HL-60 (cell line): ENCODE measurements around the gene CLIC4.

Experiments
- POLR2AphosphoS5 ChIP-seq: IDR thresholded peaks from 2 replicates; pipeline ENCODE4 v1.6.1; 2012; ENCODE audit warnings: low read depth
- SPI1 ChIP-seq: IDR thresholded peaks from 2 replicates; pipeline ENCODE4 v1.6.1; 2012; ENCODE audit warnings: low read depth, mild to moderate bottlenecking, borderline replicate concordance
- TF ChIP-seq, protein P1 (sequence below): IDR thresholded peaks from one replicate; pipeline ENCODE4 v1.5.1; 2011; ENCODE audit warnings: low read length, control low read depth, inconsistent platforms; ENCODE audit not compliant: insufficient read depth
- TF ChIP-seq, protein P2 (sequence below): IDR thresholded peaks from 2 replicates; pipeline ENCODE4 v1.6.1; 2012; ENCODE audit warnings: low read depth; ENCODE audit not compliant: insufficient replicate concordance

DNA sequence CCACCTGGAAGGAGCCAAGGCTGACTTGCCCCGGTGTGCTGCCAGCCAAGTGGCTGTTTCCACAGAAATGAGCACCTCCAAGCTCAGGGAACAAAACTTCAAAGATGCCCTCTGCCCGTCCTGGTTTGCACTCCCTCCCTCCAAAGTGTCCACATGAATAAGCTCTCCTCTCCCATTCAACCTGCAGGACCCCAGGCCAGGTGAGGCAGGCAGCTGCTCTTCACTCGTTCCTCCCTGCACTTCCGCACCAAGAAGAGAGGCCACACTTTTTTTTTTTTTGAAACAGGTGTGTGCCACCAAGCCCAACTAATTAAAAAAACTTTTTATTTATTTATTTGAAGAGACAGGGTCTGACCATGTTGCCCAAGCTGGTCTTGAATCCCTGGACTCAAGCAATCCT is 18.5 kb upstream of the CLIC4 start:
- TF ChIP-seq POLR2AphosphoS5 (no peak), SPI1 (no peak)
- TF ChIP-seq, protein P1, sequence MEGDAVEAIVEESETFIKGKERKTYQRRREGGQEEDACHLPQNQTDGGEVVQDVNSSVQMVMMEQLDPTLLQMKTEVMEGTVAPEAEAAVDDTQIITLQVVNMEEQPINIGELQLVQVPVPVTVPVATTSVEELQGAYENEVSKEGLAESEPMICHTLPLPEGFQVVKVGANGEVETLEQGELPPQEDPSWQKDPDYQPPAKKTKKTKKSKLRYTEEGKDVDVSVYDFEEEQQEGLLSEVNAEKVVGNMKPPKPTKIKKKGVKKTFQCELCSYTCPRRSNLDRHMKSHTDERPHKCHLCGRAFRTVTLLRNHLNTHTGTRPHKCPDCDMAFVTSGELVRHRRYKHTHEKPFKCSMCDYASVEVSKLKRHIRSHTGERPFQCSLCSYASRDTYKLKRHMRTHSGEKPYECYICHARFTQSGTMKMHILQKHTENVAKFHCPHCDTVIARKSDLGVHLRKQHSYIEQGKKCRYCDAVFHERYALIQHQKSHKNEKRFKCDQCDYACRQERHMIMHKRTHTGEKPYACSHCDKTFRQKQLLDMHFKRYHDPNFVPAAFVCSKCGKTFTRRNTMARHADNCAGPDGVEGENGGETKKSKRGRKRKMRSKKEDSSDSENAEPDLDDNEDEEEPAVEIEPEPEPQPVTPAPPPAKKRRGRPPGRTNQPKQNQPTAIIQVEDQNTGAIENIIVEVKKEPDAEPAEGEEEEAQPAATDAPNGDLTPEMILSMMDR: no peak
- TF ChIP-seq, protein P2, sequence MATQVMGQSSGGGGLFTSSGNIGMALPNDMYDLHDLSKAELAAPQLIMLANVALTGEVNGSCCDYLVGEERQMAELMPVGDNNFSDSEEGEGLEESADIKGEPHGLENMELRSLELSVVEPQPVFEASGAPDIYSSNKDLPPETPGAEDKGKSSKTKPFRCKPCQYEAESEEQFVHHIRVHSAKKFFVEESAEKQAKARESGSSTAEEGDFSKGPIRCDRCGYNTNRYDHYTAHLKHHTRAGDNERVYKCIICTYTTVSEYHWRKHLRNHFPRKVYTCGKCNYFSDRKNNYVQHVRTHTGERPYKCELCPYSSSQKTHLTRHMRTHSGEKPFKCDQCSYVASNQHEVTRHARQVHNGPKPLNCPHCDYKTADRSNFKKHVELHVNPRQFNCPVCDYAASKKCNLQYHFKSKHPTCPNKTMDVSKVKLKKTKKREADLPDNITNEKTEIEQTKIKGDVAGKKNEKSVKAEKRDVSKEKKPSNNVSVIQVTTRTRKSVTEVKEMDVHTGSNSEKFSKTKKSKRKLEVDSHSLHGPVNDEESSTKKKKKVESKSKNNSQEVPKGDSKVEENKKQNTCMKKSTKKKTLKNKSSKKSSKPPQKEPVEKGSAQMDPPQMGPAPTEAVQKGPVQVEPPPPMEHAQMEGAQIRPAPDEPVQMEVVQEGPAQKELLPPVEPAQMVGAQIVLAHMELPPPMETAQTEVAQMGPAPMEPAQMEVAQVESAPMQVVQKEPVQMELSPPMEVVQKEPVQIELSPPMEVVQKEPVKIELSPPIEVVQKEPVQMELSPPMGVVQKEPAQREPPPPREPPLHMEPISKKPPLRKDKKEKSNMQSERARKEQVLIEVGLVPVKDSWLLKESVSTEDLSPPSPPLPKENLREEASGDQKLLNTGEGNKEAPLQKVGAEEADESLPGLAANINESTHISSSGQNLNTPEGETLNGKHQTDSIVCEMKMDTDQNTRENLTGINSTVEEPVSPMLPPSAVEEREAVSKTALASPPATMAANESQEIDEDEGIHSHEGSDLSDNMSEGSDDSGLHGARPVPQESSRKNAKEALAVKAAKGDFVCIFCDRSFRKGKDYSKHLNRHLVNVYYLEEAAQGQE: no peak
